Thyroid gland (tissue), 4 donors: ENCODE measurements around the gene ANP32D. TPM values are rescaled to one million over a fixed set of nuclear protein-coding genes. Genes with fewer than 3 reads are reported as not detected.
"Not testable (repeated sequence)": the region's sequence is repeated elsewhere in the genome, so short reads cannot be mapped to it uniquely, and the experiment has no call there.

Experiments used
- DNase-seq, 2 donors: peaks; one replicate each; pipeline ENCODE4 v3.0.0-alpha.2; 2019
- H3K27ac ChIP-seq, 3 donors: fragments of 200-600 bp; sonication (generic); 1 replicate in 2 of 3; 2 replicates in 1 of 3; pipeline ENCODE4 v1.5.1; 2016 to 2019; ENCODE audit warnings: mild to moderate bottlenecking in 1 of 3, moderate library complexity in 1 of 3
- H3K27me3 ChIP-seq: fragments of 200-600 bp; sonication (generic); one replicate; pipeline ENCODE4 v1.5.1; 2019
- H3K36me3 ChIP-seq, 2 donors: fragments of 200-600 bp; sonication (generic); one replicate each; pipeline ENCODE4 v1.5.1; 2016 to 2019
- H3K4me1 ChIP-seq, 2 donors: fragments of 200-600 bp; sonication (generic); one replicate each; pipeline ENCODE4 v1.5.1; 2017 to 2019
- H3K4me3 ChIP-seq, 3 donors: fragments of 200-600 bp; sonication (generic); replicated peaks in 1 of 3; 1 replicate in 2 of 3; 2 replicates in 1 of 3; pipeline ENCODE4 v1.5.1; 2016; ENCODE audit warnings: mild to moderate bottlenecking in 1 of 3
- H3K9me3 ChIP-seq: fragments of 200-600 bp; sonication (generic); one replicate; pipeline ENCODE4 v1.5.1; 2017
- POLR2A ChIP-seq, 2 donors: fragments of 450-650 bp; IDR thresholded peaks; one replicate each; pipeline ENCODE4 v1.6.1; 2017; ENCODE audit warnings: antibody characterized with exemption in 2 of 2, mild to moderate bottlenecking in 2 of 2, moderate library complexity in 1 of 2
- WGBS, 2 donors: methylation state at CpG; one replicate each; pipeline ENCODE4 v1.1.5; 2017; 5-methylcytosine and 5-hydroxymethylcytosine counted together
- intact Hi-C: fragments of 100-400 bp; cut with DNase I; formaldehyde crosslinking; loops from one replicate; pipeline ENCODE4 v1.15.1; 2023
- total RNA-seq, 4 donors: library from RNA; depleted of rRNA; stranded (reverse); fragments of >200 nt; gene quantifications; one replicate each; pipeline ENCODE4 v1.2.3, GENCODE V29; 2016
- TF ChIP-seq, protein P1 (sequence below), 6 experiments: fragments of 200-600 bp in 3 of 6; fragments of 450-650 bp in 3 of 6; sonication (generic) in 3 of 6; IDR thresholded peaks; one replicate each; pipeline ENCODE4 v1.5.1; 2016 to 2019; ENCODE audit warnings: antibody characterized with exemption in 6 of 6, mild to moderate bottlenecking in 2 of 6, inconsistent platforms in 1 of 6, moderate library complexity in 1 of 6

Gene ANP32D
- total RNA-seq, 4 donors from 2014 or later, result not detected

DNA sequence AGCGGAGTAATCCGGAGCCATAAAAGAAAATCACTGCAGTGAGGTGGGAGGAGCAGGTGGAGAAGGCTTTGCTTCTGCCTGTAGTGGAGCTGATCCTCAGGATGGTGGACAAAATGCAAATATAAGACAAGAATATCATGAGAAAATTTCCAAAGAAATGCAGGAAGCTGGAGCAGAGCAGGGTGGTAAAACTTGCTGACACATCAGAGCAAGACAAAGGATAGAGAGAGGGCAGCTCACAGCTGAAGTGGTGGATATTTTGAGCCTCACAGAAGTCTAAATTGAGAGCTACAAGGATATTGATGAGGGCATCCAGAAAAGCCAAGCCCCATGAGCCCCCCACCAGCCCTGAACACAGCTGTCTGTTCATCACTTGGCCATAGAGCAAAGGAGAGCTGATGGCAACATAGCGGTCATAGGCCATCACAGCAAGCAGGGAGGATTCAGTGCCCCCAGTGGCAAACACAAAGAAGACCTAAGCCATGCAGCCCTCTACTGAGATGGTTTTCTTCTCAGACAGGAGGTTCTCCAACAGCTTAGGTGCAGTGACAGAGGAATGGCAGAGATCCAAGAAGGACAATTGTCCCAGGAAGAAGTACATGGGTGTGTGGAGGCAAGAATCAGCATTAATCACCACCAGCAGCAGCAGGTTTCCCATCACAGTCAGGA, 30.0 kb upstream of the ANP32D start:
- intact Hi-C loops, result no loop called here
- Histone ChIP-seq H3K4me1 (no peaks in the 10 kb centered on the region), H3K36me3 (no peaks in the 10 kb centered on the region), H3K27ac (no peak overlapping the region), H3K9me3 (no peaks in the 10 kb centered on the region), H3K4me3 (no peak overlapping the region), H3K27me3 (no peaks in the 10 kb centered on the region)
- no peak for DNase-seq
- WGBS, 2 donors, result 76 to 88% methylated on average over 3 of the region's 3 CpGs
- no peak for TF ChIP-seq POLR2A (IDR thresholded peaks at IDR 0.05)
- TF ChIP-seq, protein P1, sequence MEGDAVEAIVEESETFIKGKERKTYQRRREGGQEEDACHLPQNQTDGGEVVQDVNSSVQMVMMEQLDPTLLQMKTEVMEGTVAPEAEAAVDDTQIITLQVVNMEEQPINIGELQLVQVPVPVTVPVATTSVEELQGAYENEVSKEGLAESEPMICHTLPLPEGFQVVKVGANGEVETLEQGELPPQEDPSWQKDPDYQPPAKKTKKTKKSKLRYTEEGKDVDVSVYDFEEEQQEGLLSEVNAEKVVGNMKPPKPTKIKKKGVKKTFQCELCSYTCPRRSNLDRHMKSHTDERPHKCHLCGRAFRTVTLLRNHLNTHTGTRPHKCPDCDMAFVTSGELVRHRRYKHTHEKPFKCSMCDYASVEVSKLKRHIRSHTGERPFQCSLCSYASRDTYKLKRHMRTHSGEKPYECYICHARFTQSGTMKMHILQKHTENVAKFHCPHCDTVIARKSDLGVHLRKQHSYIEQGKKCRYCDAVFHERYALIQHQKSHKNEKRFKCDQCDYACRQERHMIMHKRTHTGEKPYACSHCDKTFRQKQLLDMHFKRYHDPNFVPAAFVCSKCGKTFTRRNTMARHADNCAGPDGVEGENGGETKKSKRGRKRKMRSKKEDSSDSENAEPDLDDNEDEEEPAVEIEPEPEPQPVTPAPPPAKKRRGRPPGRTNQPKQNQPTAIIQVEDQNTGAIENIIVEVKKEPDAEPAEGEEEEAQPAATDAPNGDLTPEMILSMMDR (IDR thresholded peaks at IDR 0.05), result no peak

DNA sequence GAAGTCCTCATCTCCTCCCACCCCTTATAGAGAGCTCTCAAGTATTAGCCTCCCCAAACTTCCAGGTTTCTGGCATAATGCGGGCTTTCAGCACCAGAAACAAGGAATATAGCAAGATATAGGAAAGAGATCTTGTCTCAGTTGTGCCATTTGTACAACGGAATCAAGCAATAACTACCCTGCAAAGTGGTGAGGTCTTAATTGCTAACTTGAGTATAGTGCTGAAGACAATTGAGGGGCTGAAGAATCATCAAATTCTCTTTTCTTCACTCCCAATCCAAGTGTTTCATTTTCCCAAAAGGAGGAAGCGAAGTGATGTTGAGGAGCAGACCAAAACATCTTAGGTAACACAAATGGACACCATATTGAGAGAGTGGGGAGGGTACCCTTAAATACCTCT, 26.8 kb upstream of the ANP32D start:
- no peak overlapping the region for H3K27ac ChIP-seq
- no peaks in the 10 kb centered on the region for H3K9me3 ChIP-seq
- DNase-seq, result no peak
- no peaks in the 10 kb centered on the region for H3K27me3 ChIP-seq
- WGBS, 2 donors, result 63 to 97% methylated on average over 3 of the region's 3 CpGs
- intact Hi-C loops, result no loop called here
- H3K4me3 ChIP-seq, result no peak overlapping the region
- no peak for TF ChIP-seq POLR2A (IDR thresholded peaks at IDR 0.05)
- TF ChIP-seq, protein P1 (IDR thresholded peaks at IDR 0.05), result no peak
- H3K4me1 ChIP-seq, result no peaks in the 10 kb centered on the region
- H3K36me3 ChIP-seq, result no peaks in the 10 kb centered on the region

DNA sequence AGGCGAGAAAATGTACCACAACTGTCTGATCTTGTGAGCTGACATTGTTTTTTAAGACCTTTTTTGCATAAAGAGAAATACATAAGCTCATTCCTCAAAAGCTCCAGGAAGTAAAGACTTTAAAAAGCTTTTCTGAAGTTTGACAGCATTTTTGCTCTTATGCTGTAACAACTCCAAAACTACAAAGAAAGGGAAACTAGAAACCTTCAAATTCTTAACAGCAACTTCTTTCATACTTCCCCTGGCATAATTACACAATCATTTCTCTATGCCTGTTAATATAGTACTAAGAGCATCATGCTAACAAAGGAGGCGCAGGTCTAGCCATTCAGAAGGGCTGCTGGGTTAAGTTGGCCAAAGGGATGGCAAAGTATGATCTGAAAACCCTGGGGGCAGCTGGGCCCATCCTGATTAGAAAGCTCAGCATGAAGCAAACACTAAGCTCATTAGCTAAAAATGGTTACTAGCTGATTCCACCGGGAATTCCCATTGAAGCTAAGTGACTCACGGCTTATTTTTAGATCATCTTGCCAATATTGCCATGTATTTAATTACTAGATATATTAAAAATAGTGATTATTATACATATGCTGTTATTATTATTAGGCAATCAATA, 26.1 kb upstream of the ANP32D start:
- no peak overlapping the region for H3K4me3 ChIP-seq
- H3K4me1 ChIP-seq, result no peaks in the 10 kb centered on the region
- DNase-seq, result no peak
- no peaks in the 10 kb centered on the region for H3K27me3 ChIP-seq
- no peaks in the 10 kb centered on the region for H3K36me3 ChIP-seq
- H3K27ac ChIP-seq, result no peak overlapping the region
- TF ChIP-seq, protein P1 (IDR thresholded peaks at IDR 0.05), result no peak
- TF ChIP-seq POLR2A (IDR thresholded peaks at IDR 0.05), result no peak
- H3K9me3 ChIP-seq, result no peaks in the 10 kb centered on the region
- 57 to 59% methylated on average over 4 of the region's 4 CpGs for WGBS, 2 donors
- intact Hi-C loops, result no loop called here

DNA sequence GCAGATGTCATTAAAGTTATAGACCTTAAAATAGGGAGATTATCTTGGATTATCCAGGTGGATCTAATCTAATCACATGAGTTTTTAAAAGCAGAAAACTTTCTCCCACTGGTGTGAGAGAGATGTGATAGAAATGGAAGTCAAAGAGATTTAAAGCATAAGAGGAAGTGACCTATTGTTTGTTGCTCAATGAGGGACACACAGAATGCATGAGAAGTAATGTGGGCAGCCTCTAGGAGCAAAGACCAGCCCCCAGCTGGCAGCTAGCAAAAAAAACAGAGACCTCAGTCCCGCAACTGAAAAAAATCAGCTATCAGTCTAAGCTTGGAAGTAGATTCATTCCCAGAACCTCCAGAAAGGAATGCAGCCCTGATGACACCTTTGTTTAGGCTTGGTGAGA, 24.6 kb upstream of the ANP32D start:
- H3K9me3 ChIP-seq, result no peaks in the 10 kb centered on the region
- no peak overlapping the region for H3K4me3 ChIP-seq
- 66 to 75% methylated on average over 1 of the region's 1 CpG for WGBS, 2 donors
- TF ChIP-seq, protein P1 (IDR thresholded peaks at IDR 0.05), result no peak
- no peak for TF ChIP-seq POLR2A (IDR thresholded peaks at IDR 0.05)
- no peaks in the 10 kb centered on the region for H3K36me3 ChIP-seq
- intact Hi-C loops, result no loop called here
- DNase-seq, result no peak
- H3K27ac ChIP-seq, result no peak overlapping the region
- H3K27me3 ChIP-seq, result no peaks in the 10 kb centered on the region
- no peaks in the 10 kb centered on the region for H3K4me1 ChIP-seq

DNA sequence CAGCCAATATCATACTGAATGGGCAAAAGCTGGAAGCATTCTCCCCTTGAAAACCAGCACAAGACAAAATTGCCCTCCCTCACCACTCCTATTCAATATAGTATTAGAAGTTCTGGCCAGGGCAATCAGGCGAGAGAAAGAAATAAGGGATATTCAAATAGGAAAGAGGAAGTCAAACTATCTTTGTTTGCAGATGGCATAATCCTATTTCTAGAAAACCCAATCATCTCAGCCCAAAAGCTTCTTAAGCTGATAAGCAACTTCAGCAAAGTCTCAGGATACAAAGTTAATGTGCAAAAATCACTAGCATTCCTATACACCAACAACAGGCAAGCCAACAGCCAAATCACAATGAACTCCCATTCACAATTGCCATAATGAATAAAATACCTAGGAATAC, 21.0 kb upstream of the ANP32D start:
- H3K4me1 ChIP-seq, result no peaks in the 10 kb centered on the region
- no peak overlapping the region for H3K27ac ChIP-seq
- no peaks in the 10 kb centered on the region for H3K27me3 ChIP-seq
- no peaks in the 10 kb centered on the region for H3K9me3 ChIP-seq
- DNase-seq, result no peak
- H3K36me3 ChIP-seq, result no peaks in the 10 kb centered on the region
- H3K4me3 ChIP-seq, result no peak overlapping the region
- TF ChIP-seq, protein P1 (IDR thresholded peaks at IDR 0.05), result no peak
- TF ChIP-seq POLR2A (IDR thresholded peaks at IDR 0.05), result no peak
- intact Hi-C loops, result no loop called here
- WGBS, 2 donors, result 65 to 82% methylated on average over 1 of the region's 1 CpG

DNA sequence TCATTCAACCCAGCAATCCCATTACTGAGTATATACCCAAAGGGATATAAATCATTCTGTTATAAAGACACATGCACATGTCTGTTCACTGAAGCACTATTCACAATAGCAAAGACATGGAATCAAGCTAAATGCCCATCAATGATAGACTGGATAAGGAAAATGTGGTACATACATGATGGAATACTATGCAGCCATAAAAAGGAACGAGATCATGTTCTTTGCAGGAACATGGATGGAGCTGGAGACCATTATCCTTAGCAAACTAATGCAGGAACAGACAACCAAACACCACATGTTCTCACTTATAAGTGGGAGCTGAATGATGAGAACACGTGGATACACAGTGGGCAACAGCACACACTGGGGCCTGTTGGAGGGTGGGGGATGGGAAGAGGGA, 19.4 kb upstream of the ANP32D start:
- H3K36me3 ChIP-seq, DNase-seq, H3K9me3 ChIP-seq, H3K27me3 ChIP-seq, H3K4me1 ChIP-seq, H3K27ac ChIP-seq, intact Hi-C loops, H3K4me3 ChIP-seq: not testable (repeated sequence)
- 84 to 87% methylated on average over 2 of the region's 2 CpGs for WGBS, 2 donors
